ENCODE data around the gene ITGA6.

DNA sequence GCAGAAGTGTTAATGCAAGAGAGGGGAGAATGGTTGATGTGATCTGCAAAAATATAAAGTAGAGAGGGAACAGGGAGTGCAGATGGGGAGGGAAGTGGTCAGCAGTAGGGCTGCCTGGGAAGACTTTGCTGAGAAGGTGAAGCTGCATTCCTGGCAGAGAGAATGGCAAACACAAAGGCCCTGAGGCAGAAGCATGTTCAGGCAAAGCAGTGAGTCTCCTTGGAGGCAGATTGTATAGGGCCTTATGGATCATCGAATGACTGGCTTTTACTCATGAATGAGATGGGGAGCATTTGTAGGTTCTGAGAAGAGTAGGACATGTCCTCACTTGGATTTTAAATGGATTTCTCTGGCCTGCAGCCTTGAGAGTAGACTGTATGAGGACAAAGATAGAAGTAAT, 9.5 kb downstream of the ITGA6 start:
- TF ChIP-seq, protein P1, sequence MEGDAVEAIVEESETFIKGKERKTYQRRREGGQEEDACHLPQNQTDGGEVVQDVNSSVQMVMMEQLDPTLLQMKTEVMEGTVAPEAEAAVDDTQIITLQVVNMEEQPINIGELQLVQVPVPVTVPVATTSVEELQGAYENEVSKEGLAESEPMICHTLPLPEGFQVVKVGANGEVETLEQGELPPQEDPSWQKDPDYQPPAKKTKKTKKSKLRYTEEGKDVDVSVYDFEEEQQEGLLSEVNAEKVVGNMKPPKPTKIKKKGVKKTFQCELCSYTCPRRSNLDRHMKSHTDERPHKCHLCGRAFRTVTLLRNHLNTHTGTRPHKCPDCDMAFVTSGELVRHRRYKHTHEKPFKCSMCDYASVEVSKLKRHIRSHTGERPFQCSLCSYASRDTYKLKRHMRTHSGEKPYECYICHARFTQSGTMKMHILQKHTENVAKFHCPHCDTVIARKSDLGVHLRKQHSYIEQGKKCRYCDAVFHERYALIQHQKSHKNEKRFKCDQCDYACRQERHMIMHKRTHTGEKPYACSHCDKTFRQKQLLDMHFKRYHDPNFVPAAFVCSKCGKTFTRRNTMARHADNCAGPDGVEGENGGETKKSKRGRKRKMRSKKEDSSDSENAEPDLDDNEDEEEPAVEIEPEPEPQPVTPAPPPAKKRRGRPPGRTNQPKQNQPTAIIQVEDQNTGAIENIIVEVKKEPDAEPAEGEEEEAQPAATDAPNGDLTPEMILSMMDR (IDR thresholded peaks at IDR 0.05), result no peak
- no peak for TF ChIP-seq POLR2AphosphoS5 (IDR thresholded peaks at IDR 0.05; ENCODE audit: low read depth, low read length)
- no peak for TF ChIP-seq TCF7L2 (IDR thresholded peaks at IDR 0.05; ENCODE audit: low read depth, low read length)
- no peak for TF ChIP-seq SIN3A (IDR thresholded peaks at IDR 0.05; ENCODE audit: borderline replicate concordance, insufficient read depth, low read depth, low read length)
